Erythroblast (primary cell): ENCODE measurements around the gene RERE.

Experiments
- DNase-seq, 2 experiments: peaks; one replicate each; lab custom pipeline; 2025; lab: John Stamatoyannopoulos, UW
- GATA1 ChIP-seq: IDR thresholded peaks from 2 replicates; pipeline ENCODE4 v1.6.1; 2011; ENCODE audit warnings: low read depth, mild to moderate bottlenecking, control low read depth, low read length, moderate library complexity
- POLR2A ChIP-seq: IDR thresholded peaks from 2 replicates; pipeline ENCODE4 v1.6.1; 2011; ENCODE audit warnings: mild to moderate bottlenecking, low read length

Gene RERE

GRCh38 chr1:8351693-8352470 is 465.6 kb downstream of the RERE start:
- peak in 1 of 2 experiments; percentile 7 for DNase-seq
- TF ChIP-seq POLR2A: no peak

GRCh38 chr1:8350914-8351684 is 466.3 kb downstream of the RERE start:
- no peak for DNase-seq
- TF ChIP-seq POLR2A: no peak
- TF ChIP-seq GATA1: no peak

- no peak for TF ChIP-seq POLR2A
- no peak for DNase-seq
These were observed 467.5 kb downstream of the RERE start for GRCh38 chr1:8349961-8350360.

- DNase-seq: no peak
These were observed 468.0 kb downstream of the RERE start for GRCh38 chr1:8349473-8349865.

GRCh38 chr1:8348777-8349472 is 468.5 kb downstream of the RERE start:
- peak; percentile 57 to 73 for DNase-seq
- TF ChIP-seq GATA1 (no peak), POLR2A (no peak)

More at GRCh38 chr1:8349473-8349865, 468.0 kb downstream of the RERE start:
- no peak for TF ChIP-seq GATA1
- TF ChIP-seq POLR2A: no peak

GRCh38 chr1:8348047-8348776 is 469.2 kb downstream of the RERE start:
- TF ChIP-seq POLR2A (no peak), GATA1 (no peak)
- no peak for DNase-seq

- no peak for TF ChIP-seq GATA1
- no peak for TF ChIP-seq POLR2A
These were observed 469.8 kb downstream of the RERE start for GRCh38 chr1:8347635-8348034.

GRCh38 chr1:8345621-8346415 is 471.6 kb downstream of the RERE start:
- no peak for TF ChIP-seq GATA1
- no peak for TF ChIP-seq POLR2A

More at GRCh38 chr1:8347635-8348034, 469.8 kb downstream of the RERE start:
- no peak for DNase-seq

GRCh38 chr1:8344893-8345507 is 472.4 kb downstream of the RERE start:
- TF ChIP-seq GATA1 (no peak), POLR2A (no peak)
- DNase-seq: no peak

More at GRCh38 chr1:8345621-8346415, 471.6 kb downstream of the RERE start:
- DNase-seq: no peak

- TF ChIP-seq GATA1 (no peak), POLR2A (no peak)
- DNase-seq: no peak
These were observed 473.9 kb downstream of the RERE start for GRCh38 chr1:8343464-8344001.

- TF ChIP-seq GATA1 (no peak), POLR2A (no peak)
These were observed 474.4 kb downstream of the RERE start for GRCh38 chr1:8343044-8343443.

GRCh38 chr1:8342325-8342724 is 475.1 kb downstream of the RERE start:
- DNase-seq: no peak
- no peak for TF ChIP-seq POLR2A
- no peak for TF ChIP-seq GATA1

More at GRCh38 chr1:8343044-8343443, 474.4 kb downstream of the RERE start:
- no peak for DNase-seq
